Measurements from ENCODE around the gene SERPINA6.

DNA sequence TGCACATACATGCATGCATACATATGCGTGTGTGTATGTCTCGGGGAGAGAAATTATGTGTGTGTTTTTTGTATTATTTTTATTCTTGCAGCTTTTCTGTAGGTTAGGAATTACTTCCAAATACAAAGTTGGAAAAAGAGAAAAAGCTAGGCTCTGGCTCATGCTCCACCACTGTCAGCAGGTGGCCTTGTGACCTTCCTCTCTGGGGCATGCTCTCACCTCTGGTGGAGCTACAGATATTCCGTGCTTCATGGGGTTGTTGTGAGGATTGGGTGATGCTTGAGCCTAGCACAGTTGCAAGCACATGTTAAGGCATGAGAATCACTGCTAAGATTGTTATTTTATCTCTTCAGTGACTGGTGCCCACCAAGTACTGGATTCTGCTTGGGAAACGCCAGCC, 6.7 kb upstream of the SERPINA6 start:
- TF ChIP-seq EP300 (IDR thresholded peaks at IDR 0.05), result no peak
- TF ChIP-seq CTCF (IDR thresholded peaks at IDR 0.05), result no peak

Measured in ovary (tissue), 3 donors.